Pons (tissue), 1 donor: ENCODE measurements around the gene TMEM63C.
"Not testable (repeated sequence)": the region's sequence is repeated elsewhere in the genome, so short reads cannot be mapped to it uniquely, and the experiment has no call there.

Source experiments
- DNase-seq: peaks from one replicate; pipeline ENCODE4 v3.0.0-alpha.2; 2016; ENCODE audit warnings: low spot score

The TMEM63C gene

DNA sequence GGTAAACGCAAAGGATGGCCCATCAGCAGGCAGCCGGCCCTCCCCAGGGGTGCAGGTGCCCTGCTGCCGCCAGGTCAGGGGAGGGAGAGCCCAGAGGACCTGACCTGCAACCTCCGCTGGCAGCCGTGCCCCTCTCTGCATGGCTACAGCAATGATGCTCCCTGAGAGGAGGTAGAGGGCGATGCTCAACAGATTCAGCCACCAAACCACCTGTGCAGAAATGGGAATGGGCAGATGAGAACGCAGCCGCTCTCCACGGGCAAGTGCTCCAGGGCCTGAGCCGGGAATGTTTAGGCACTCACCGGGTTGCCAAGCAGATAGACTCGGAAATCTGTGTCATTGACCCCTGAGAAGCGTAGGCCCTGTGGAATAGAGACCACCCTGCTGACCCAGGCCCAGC lies 98.1 kb downstream of the TMEM63C start:
- no peak for DNase-seq

DNA sequence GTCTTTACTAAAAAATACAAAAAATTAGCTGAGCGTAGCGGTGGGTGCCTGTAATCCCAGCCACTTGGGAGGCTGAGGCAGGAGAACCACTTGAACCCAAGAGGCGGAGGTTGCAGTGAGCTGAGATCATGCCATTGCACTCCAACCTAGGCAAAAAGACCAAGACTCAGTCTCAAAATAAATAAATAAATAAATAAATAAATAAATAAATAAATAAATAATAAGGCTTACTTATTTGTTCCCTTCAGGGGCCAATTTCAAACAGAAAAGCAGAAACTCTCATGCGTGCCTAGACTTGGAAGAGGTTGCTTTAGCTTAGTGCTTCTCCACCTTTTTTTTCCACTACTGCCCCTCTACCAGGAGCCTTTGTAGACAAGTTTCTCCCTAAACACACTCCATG lies 99.3 kb downstream of the TMEM63C start:
- DNase-seq: not testable (repeated sequence)

DNA sequence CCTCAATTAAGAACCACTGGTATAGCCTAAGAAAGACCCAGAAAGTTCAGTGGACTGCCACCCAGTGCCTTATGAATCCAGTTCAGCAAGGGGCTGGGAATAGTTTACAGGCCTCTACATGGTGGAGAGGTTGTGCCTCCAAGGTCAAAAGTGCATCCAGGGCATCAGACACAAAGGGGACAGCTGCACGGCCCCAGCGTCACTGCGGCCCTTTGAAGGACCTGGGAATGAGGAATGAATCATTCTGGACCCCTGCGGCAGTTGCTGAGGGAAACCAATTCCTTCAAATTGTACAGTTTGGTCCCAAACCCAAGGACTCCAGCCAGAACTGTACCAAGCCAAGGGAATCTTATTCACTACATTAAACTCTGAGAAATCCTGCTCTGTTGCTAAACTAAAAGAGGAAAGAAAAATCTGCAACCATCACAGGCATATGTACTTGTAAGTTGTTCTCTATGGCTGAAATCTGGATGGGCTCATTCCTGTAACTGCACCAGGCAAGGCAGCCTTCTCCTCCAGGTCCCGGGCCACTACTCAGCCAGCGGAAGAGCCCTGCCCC lies 100.3 kb downstream of the TMEM63C start:
- DNase-seq: no peak

DNA sequence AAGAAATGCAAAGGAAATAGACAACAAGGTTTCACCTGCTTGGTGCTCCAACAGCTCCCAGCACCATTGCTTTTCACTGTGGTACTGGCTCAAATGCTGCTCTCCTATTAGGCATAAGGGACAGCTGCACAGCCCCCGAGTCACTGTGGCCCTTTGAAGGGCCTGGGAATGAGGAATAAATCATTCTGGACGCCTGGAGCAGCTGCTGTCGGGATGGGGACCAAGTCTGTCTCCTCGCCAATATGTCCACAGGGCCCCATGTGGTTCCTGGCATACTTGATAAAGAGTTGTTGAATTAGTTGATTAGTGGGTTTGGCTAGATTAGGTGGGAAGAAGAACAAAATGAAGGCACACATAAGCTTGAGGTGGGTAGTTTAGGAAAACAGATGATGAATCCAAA lies 102.5 kb downstream of the TMEM63C start:
- no peak for DNase-seq

DNA sequence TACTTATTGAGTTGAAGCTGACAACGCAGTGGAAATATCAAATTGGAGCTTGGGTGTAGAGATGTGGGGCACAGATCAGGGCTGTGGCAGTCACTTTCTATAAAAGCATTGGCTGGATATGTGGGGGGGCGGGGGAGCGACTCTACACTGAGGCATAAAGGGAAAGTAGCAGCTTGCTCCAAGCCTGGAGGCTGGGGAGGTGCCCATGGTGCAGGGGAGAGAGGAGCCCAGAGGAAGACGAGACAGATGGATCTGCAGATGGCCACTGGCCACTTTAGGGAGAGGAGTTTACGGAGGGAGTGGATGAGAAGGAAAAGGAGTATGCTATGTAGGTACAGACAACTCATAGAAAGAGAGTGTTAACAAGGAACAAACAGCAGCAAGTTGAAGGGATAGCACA lies 102.9 kb downstream of the TMEM63C start:
- DNase-seq: no peak

DNA sequence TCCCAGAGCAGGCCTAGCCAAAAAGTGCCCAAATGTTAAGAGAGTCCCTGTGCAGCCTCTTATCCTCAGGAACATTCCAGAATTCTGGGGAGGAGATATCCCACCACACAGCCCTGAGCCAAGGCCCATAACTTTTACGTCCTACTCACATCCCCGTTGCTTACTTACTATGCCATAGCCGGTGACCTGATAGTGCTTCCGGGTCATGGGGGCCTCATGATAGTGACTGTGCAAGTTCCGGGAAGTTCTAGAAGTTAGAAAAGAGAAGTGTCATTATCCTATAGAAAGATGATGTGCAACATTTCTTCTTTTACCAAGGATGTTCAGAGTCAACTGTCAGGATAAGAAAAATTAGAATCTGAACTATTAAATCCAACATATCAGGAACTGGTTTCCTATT lies 105.0 kb downstream of the TMEM63C start:
- no peak for DNase-seq

DNA sequence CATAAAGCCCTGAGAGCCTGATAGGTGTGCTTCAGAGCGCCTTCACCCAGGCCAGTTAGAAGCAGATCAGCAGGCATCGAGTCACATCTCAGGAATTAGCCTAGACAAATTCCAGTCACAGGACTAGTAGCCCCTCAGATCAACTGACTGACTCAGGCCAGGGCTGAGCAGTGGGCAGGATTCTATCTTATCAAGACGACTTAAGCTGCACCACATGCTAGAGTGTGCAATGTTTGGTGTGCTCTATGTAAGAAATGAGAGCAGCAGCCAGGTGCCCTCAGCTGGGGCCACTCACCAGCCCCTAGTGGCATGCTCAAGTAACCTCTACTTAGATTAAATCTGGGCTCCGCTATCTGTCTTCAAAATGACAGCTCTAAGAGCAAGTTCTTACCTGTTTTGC lies 109.1 kb downstream of the TMEM63C start:
- DNase-seq: no peak

DNA sequence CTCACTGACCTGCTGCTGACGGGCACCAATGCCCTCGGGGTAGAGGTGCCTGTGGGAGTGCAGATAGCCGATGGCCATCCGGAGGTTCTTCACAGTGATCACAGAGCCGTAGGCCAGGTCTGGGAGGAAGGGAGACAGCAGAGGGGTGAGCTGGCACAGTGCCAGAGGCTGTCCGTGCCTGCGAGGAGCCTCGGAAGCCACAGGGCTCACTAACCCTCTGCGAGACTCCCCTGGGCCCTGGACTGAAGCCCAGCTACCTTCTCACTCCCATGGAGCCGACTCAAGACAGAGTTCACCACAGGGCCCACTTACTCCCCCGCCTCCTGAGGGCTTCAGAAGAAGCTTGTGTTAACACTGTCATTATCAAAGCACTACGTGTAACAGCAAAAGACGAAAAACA lies 114.6 kb downstream of the TMEM63C start:
- no peak for DNase-seq

DNA sequence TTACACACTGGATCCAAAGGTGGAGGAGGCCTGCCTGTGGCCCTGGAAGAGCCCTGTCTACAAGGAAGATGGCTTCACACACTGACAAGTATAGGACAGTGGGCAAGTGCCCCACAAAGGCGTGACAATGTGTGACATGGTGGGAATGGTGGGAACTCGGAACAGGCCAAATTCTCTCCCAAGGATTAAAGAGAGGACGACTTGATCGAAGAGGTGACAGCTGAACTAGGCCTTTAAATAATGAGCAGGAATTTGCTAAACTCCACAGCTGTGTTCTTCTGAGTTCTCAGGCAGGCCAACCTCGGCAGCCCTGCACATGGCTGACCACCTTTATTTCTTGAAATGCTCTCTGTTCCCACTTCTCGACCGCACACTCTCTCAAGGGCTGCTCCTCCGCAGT lies 115.3 kb downstream of the TMEM63C start:
- no peak for DNase-seq

DNA sequence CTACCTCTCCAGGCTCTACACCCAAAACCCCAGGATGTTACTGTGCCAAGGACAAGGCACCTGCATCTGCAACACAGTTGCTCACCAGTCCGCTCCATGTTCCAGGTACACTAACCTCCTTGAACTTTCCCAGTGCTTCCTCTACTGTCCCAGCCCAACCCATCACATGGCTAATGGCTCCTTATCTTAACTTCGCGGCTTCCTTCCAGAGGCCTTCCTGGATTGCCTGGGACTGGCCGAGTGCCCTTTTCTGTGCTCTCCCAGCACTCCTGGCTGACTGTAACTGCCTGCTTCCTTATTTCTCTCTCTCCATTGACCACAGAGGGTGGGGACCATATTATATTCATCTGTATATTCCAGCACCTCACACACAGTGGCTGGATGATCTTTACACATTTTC lies 118.2 kb downstream of the TMEM63C start:
- no peak for DNase-seq

DNA sequence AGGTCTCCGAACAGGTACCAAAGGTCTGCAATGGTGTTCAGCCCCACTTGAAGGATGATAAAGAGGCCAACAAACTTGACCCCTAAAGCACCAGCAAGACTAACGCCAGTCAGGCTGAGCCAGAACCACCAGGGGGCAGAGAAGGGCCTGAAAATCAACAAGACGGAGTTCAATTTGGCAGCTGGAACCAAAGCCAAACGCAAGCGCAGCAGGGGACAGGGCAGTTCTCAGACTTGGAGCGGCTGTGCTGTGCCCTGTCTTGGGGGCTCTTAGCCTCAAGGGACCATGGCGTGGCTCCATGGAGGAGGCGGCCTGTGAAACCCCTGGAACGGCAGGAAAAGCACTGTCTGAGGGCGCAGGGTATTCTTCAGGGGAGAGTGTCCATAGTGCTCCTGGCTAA lies 119.5 kb downstream of the TMEM63C start:
- peak; percentile 98 for DNase-seq

DNA sequence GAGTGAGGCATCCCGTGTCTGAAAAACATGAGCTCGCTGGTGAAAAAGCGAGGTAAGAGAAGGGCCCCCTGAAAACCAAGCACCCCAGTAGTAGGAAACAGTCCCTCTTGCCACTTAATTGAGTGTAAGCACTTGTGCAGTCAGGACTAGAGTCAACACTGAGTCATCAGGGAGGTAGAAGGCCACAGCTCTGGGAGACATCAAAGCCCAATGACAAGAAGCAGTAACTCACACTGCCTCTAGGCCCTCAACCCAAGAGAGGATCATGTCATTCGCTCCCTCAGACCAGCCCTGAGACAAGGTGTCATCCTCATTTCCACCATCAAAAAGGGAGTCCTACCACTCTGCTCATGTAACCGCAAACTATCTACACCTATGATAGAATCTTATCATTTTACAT lies 121.3 kb downstream of the TMEM63C start:
- no peak for DNase-seq

DNA sequence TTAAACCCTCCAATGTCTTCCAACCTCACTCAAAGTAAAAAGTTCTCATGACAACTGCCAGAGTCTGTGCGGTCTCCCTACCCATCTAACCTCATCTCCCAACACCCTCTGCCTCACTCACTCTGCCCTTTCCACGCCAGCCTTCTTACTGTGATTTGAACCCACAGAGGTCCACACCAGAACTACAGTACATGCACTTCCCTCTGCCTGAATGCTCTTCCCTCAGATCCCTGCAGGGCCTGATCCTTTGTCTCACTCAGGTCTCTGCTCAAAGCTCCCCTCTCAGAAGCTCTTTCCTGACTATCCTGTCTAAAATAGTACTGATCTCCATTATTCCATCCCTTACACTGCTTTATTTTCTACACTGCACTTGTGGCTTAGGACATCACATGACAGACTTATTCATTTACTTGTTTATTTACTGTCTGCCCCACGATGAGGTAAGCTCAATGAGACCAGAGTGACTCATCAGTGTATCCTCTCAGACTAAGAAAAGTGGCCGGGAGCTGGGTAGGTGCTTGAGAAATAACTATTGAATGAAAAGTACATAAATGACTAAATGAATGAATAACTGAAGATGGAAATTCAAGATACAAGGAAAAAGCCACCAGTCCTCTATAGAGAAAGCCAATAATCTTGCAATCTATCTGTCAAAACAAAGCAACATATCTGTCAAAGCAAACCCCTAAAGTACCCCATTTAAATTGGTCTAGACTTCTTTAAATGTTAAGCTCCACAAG lies 122.0 kb downstream of the TMEM63C start:
- DNase-seq: peak; percentile 89

DNA sequence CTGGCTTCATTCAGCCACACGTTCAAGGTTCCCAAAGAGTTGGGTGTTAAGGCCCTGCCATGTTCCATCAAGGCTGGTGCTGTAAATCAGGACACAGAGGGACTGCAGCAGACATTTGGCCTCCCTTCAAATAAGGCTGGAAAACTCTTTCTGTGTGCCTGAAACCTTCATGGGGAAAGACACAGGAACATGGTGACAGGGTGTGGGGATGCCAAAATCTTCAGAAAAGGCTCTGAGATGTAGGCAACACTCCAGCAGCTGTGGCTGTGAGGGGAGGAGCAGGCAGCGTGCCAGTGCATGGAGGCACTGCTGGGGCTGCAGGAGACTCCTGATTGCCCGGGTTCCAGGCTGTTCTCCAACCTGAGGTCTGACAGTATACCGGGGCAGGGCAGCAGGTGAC lies 124.1 kb downstream of the TMEM63C start:
- DNase-seq: peak; percentile 63

DNA sequence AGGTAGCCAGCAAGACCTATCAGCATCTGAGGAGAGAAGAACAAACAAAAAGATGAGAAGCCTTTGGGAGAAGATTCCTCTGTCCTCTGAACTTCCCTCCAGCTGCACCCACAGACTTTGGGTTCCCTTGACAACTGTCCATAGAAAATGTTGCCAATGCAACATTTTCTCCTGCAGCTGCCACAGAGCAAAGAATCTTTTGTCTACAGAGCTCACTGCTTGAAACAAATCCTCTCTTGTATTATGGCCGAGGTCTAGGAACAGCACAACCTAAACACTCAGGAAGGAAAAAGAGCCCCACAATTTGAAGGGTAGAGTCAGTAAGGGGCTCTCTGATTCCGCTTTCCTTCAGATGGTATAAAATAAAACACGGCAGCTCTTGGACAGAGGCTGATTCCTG lies 124.8 kb downstream of the TMEM63C start:
- DNase-seq: peak; percentile 99

DNA sequence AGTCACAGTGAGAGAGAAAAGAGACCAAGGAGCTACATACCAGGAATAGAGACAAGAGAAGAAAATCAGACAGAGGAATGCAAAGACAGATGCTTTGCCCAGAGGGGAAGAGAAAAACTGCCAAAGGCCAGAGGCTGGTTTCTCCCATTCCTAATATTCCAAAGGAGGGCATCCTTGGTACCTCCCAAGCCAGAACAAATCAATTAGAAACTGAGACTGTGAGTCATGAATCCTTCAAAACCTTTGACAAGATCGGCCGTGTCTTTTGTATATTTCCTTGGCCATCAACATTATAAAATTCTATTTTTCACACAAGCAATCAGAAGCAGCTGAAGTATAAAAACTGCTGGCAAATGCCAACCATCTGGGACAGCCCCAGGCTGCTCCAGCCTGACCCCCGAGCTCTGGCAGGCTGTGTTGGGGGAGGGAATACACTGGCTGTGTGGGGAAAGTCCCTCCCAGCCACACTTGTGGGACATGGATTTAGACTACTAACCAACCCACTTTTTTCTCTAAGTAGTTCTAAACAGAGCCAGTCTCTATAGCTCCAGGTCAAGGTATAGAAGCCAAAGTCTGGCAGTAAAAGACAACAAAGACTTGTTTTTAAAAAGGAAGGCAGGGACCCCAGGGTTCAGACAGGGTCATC lies 125.4 kb downstream of the TMEM63C start:
- DNase-seq: peak; percentile 90
